DMS 273 treated with DMSO at 0.1 percent for 48 hours (cell line): ENCODE results near the gene NDUFB7.
"Not testable (repeated sequence)": the region's sequence is repeated elsewhere in the genome, so short reads cannot be mapped to it uniquely, and the experiment has no call there.

Experiments used
- DNase-seq: peaks from one replicate; lab custom pipeline; 2025; lab: John Stamatoyannopoulos, UW

The NDUFB7 gene

DNA sequence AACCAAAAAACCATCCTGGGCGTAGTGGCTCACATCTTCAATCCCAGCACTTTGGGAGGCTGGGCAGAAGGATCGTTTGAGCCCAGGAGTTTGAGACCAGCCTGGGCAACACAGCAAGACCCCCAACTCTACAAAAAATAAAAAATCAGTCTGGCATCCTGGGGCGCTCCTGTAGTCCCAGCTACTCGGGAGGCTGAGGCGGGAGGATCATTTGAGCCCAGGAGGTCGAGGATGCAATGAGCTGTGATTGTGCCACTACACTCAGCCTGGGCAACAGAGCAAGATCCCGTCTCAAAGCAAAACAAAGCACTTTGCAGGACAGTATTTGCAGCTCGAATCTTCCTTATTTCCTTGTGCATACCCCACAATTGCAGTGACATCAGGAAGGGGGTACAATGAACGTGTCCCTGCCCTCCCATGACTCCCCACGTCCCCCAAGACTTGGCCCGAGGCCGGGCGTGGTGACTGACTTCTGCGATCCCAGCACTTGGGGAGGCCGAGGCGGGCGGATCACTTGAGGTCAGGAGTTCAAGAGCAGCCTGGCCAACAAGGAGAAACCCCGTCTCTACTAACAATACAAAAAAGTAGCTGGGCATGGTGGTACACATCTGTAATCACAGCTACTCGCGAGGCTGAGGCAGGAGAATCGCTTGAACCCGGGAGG, 870 bp downstream of the NDUFB7 start:
- DNase-seq = no peak

DNA sequence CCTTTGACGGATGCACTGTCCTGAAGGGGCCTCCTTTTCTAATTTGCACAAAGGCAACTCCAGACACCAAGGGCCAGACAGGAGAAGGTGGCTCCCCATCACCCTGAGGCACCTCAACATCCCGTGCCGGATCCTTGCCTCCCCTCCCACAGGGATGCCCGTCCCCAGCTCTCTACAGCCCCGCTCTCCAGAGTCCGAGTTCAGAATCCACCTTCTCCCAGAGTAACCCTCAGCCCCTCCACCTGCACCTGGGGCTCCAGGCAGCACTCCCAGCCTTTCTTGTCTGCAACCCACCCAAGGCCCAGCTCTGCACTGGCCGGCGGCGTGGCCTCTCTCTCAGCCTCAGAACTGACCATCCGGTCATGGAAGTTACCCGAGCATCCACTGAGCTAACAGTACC, 4.8 kb downstream of the NDUFB7 start:
- DNase-seq = no peak

DNA sequence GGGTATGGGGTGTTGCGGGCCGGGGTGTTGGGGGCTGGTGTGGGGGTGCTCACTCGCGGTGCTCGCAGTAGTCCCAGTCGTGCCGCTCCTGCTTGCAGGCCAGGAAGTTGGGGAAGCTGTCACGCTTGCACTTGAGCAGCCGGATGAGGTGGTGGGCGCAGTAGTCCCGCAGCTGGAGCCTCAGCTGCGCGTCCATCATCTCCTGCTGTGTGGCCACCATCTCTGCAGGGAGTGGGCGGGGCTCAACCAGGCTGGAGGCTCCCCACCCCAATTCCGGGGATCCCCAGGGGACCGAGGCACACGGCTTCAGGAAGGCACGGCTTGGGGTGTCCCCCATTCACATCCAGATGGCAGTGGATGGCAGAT, 5.2 kb downstream of the NDUFB7 start:
- no peak for DNase-seq

DNA sequence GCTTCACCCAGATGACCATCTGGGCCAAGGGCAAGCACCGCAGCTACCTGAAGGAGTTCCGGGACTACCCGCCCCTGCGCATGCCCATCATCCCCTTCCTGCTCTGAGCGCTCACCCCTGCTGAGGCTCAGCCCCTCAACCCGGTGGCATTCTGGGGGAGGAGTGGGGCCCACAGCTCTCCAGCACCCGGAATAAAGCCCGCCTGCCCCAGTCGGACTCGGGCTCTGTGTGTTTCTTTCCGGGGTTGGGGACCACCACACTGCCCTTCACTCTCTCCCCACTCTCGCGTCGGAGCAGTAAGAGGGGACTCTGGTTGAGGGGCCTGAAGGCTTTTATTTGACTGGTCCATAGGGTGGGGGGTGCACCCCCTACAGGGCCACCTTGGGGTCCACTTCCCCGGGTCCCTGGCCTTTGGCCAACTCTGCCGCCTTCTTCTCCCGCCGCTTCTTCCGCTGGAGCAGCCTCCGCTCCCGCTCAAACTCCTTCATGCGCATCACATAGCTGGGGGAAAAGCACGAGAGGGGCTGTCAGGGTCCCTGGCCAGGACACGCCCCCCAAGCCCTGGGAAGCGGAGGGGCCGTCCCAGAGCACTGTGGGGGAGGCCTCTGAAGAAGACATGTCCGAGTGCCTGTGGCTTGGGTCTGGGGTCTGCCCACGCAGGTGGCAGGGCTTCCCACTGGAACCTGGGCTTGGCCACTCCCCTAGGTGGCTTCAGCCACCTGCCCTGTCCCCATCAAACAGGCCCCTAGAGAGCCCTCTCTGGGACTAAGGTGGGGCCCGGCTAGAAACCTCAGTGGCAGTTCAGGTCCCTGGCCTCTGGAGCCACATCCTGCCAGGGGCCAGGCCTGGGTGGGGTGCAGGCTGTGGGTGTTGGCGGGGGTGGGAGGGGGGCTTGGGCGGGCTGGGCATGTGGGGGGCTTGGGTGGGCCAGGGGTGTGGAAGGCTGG, 5.8 kb downstream of the NDUFB7 start:
- DNase-seq = no peak

DNA sequence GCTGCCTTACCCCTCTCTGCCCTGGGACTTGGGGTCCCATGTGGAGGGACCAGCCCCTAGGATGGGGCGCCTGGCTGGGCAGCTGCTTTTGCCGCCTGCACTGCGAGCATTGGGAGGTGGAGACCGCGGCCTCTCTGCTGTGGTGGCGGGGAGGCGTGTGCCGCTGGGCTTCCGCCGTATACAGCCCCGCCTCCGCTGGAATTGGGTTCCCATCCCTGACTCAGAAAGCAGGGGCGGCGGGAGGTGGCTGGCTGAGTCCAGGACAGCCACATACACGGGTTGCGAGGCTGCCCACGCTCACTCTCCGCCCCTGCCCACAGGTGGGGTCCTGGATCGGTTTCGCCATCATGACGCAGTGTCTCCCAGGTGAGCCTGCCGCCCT, 6.6 kb downstream of the NDUFB7 start:
- DNase-seq = no peak

DNA sequence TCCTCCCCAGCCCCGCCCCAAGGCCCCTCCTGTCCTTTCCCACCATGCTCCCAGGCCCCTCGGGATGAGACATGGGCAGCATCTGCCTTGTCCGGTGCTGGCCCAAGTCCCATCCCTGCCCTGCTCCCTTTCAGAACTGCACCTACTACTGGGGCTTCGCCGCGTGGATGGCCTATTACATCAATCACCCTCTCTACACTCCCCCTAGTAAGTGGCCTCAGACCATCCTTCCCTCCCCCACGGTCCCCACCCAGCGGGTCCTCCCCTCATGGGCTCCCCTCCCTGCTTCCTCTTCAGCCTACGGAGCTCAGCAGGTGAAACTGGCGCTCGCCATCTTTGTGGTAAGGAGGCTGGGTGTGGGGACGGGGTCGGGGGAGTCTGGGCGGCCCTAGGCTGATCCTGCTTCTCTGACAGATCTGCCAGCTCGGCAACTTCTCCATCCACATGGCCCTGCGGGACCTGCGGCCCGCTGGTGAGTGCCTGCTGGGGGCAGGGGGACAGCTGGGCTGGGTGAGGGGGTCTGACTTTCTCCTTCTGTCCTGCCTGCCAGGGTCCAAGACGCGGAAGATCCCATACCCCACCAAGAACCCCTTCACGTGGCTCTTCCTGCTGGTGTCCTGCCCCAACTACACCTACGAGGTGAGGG, 7.1 kb downstream of the NDUFB7 start:
- not testable (repeated sequence) for DNase-seq

DNA sequence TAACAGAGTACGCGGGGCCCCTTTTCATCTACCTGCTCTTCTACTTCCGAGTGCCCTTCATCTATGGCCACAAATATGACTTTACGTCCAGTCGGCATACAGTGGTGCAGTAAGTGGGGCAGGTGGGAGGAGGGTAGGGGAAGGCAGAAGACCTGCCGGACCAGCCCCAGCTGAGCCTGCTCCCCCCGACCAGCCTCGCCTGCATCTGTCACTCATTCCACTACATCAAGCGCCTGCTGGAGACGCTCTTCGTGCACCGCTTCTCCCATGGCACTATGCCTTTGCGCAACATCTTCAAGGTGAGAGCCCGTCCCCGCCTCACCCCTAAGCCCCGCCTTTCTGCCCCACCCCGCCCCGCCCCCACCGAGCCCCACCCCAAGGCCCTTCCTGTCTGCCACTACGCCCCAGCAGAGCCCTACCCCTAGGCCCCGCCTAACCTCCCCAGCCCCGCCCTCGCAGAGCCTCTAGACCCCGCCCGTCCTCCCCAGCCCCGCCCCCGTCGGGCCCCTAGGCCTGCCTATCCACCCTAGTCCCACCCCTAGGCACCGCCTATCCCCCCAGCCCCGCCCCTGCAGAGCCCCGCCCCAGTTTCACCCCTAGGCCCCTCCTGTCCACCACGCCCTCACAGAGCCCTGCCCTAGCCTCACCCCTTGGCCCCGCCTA, 7.7 kb downstream of the NDUFB7 start:
- DNase-seq = no peak

DNA sequence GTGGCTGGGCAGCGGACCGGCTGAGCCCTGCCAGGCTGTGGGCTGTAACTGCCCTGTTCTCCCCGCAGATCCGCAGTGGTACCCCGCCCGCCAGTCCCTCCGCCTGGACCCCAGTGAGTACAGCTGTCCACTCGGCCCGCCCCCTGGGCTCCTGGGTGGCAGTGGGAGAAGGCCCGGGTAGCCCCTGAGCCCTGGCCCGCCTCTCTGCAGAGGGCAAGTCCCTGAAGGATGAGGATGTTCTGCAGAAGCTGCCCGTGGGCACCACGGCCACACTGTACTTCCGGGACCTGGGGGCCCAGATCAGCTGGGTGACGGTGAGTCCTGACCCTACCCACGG, 8.3 kb downstream of the NDUFB7 start:
- no peak for DNase-seq

DNA sequence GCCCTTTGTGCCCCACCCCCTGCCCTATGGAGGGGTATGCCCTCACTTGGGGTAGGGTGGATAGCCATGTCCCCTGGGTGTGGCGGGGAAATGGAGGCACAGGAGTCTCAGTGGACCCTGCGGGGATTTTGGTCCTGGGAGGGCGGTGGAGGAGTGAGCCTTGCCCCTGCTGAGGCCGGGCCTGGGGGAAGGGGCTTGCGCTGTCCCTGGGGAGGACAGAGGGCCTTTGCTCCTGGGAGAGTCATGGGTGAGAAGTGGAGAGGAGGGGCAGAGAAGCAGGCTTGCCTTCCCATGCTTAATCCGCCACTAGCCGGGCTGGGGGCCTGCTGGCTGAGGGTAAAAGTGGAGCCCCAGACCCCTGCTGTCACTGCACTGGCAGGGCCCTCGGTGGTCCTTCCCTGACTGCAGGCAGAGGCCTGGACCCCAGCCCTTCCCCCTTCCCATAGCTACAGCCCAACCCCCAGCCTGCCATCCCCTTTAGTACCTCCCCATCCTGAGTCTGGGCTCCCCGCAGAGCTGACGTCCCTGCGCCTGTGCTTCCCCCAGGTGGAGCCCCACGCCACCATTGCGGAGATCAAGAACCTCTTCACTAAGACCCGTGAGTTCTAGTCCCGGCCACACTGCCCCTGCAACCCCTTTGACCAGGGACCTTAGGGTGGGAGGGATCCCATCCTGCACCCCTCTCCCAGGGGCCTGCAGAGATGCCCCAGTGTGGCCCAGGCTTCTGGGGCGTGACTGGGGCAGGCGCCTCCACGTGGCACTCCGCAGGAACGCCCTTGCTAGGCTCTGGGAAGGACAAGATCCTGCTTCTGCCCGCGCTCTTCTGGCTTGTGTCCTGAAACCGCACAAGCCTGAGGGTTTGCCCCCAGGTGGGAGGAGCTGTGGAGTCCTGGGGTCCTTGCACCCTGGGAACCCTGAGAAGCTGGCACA, 8.9 kb downstream of the NDUFB7 start:
- no peak for DNase-seq

DNA sequence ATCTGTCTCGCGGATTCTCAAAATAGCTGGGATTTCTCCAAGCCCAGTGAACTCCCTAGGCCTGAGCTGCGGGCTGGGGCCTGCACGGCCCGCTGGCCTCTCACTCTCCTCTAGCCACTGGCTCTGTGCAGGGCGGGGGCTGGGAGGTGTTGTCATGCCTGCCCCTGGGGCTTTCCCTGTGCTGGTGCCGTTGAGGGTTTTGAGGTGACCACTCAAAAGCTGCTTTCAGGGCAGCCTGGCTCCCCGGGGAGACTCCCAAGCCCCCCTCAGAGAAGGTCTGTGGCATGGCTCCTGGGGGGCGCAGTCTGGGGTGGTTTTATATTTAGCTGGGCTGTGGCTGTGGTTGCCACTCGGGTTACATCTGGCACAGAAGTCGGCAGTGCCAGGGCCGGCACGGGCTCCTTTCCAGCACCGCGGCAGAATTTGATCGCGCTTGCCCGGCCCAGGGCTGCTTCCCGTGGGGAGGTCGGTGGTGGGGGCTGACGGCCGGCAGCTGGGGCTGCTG, 10.0 kb downstream of the NDUFB7 start:
- no peak for DNase-seq

DNA sequence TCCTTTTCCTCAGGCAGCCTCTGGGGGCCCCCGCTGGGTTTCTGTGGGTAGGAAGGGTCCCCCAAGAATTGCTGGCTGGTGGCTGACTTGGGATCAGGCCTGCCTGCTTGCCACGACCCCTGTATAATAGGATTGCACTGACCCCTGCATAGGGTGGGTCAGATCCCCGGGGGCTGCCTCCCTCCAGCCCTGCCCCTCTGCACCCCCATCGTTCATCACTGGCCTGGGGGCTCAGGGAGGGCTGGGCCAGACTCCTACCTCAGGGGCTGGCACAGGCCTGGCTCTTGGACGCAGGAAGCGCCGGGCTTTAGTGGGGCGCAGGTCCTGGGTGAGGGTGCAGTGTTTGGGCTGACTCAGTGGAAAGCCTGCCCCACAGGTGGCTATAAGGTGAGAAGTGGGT, 10.6 kb downstream of the NDUFB7 start:
- DNase-seq = no peak

DNA sequence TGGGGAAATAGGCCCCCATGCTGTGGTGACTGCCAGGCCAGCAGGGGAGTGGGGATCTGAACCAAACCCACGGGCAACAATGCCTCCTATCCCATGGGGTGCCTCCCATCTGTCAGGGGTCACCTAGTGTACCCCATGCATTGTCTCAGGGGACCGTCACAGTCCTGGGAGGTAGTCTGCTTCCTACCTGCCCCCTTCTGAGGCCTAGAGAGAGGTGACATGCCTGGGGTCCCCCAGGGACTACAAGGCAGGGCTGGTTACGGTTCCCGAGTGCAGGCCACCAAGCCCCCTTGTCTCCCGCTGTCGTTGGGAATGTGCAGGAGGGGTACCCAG, 11.1 kb downstream of the NDUFB7 start:
- no peak for DNase-seq

DNA sequence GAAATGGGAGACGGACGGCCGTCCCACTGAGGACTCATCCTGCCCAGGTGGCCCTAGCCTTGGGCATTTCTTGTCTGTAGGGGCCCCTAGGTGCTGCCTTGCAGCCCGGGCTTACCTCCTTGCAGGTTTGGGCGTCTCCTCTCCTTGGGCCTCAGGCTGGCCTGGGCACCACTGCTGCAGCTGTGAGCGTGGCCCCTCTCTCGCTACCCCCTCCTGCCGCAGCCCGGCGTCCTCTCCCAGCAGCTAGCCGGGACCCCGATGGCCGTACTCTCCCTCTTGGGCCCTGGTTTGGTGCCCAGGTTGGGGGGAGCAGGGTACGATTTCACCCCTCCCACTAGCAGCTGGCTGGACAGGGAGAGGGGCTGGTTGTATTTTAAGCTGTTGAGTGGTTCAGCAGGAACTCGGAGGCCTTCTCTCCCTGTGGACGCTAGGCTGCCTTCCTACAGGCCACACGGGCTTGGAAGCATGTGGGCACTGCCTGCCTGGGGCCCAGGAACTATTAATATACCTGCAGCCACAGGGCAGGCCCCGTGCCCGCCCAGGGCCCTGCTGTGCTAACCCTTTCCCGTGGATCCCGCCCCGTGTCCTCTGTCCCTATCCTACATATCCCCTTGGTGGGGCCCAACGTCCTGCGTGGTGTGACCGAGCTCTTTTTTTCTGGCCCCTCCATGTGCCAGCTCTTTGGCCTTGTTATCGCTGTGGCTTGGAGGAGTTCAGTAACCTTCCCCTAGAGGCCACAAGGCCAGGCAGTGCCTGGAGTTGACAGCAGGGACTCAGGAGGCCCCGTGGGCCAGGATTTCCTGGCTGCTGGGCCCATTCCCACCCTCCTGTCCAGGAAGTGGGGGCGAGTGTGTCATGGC, 11.7 kb downstream of the NDUFB7 start:
- no peak for DNase-seq

DNA sequence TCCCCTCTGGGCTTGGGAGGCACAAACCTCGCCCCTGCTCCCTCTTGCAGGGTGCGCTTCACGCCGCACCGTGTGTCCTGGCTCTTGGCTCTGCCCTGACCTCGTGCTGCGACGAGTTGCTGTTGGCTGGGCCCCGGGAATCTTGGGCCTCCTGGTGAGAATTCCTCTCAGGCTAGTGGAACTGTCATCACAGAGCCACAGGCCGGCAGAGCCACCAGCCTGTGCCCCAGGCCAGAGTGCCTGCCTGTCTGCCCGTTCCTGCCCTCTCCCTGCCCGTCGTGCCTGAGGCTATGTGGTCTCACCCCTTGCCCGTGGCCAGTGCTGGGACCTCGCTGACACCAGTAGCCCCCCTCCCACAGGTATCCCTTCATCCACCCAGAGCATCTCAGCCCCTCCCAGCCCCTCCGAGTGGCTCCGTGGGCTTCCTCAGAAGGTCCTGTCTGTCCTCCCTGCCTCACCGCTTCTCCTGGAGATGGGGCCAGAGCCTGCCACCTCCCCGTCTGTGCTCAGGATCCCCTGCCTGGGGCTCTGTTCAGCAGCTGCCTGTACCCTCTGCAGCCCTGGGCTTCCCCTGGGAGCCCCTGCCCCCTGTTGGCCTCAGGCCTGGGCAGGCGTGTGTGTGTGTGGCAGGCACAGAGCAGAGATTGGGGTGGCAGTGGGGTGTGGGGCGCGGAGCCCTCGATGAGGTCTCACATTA, 13.3 kb downstream of the NDUFB7 start:
- no peak for DNase-seq

DNA sequence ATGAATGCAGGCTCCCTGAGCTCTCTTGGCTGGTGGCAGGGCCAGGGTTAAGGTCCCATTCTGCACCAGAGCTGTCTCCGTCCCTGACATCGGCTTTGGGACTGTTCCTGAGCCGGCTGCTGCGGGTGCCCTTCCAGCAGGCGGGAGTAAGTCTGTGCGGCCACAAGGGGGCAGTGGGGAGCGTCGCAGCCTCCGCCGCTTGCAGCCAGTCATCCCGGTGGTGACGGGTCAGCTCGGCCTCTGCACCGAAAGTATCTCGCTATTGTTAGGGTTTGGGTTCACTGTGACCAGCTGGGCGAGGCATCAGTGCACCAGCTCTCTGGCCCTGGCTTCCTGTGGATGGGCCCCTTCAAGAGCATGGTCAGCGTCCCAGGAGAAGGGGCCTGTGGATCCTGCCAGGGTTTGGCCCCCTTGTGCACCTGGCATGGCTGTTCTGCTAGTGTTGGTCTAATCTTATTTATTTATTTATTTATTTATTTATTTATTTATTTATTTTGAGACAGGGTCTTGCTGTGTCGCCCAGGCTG, 15.1 kb downstream of the NDUFB7 start:
- DNase-seq = no peak

DNA sequence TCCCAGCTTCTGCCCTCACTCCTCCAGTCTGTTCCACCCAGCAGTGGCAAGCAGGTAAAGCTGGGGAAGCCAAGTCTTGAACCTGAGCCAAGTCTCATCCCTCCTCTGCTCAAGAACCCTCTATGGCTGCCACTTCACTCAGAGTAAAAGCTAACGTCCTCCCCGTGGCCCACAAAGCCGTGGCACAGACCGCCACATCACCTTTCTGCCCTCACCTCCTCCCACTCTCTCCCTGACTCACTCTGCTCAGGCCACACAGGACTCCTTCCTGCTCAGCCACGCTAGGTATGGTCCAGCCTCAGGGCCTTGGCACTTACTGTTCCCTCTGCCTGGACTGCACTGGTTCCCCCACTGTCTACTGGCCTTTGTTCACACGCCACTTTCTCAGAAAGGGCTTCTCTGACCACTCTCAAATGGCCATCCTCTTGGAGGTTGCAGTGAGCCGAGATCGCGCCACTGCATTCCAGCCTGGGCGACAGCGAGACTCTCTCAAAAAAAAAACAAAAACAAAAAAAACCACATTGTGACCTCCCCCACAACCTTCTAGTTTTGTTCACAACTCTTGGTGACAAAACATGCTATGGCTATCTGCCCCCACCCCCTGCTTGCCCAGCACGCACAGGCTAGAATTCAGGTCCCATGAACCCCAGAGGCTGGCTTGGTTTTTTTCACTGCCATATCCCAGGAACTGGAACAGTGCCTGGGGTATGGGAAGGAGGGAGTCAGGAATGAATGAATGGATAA, 15.8 kb downstream of the NDUFB7 start:
- DNase-seq = no peak

DNA sequence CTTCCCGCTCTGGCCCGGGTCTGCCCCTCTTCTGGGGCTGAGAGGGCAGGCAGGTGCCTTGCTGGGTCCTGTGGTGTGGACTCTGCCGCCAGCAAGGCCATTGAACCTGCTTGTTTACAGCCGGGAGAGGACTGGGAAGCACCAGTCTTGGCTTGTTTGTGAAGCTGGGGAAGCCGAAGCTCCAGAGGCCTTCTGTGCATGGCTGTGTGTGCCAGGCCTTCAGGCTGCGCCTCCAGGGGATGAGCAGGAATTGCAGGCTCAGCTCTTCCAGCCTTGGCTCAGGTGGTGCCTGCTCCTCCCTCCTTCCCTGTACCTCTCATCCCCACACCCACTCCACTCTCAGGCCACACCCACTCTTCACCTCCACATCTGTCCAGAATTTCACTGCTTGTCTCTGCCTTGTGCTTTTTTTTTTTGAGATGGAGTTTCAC, 17.5 kb downstream of the NDUFB7 start:
- DNase-seq = no peak

DNA sequence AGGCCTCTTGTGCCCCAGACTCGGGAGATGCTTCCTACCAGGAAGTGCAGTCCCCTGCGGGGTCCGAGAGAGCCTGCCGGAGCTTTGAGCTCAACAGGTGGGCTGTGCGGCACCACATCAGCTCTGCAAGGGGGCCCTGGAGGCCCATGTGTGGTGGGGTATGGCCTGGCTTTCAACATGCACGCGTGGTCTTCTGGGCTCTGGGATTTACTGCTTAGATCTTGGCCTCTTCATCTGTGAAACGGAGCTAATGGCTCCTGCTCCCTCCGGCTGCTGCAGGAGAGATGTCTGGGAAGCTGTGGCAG, 18.0 kb downstream of the NDUFB7 start:
- DNase-seq = no peak
